Large intestine (tissue), 3 donors: ENCODE results near the gene ZC3H12D. TPM values are rescaled to one million over a fixed set of nuclear protein-coding genes. Genes with fewer than 3 reads are reported as not detected.
A peak's percentile ranks its signal among the peaks of the same experiment; 100 is the strongest.

Source experiments
- DNase-seq, 2 donors: peaks; one replicate each; pipeline versions ENCODE4 v3.0.0 to v3.0.0-alpha.2; 2013
- H3K27ac ChIP-seq: one replicate; pipeline ENCODE4 v1.5.1; 2013; ENCODE audit warnings: low read length
- H3K27me3 ChIP-seq: 2 replicates; pipeline ENCODE4 v1.6.1; 2013; ENCODE audit warnings: low read length; ENCODE audit not compliant: control insufficient read depth, insufficient read depth
- H3K36me3 ChIP-seq: 2 replicates; pipeline ENCODE4 v1.6.1; 2013; ENCODE audit warnings: low read length; ENCODE audit not compliant: control insufficient read depth, insufficient read depth
- H3K4me1 ChIP-seq: one replicate; pipeline ENCODE4 v1.6.1; 2013; ENCODE audit warnings: low read length; ENCODE audit not compliant: control insufficient read depth, insufficient read depth
- H3K4me3 ChIP-seq: one replicate; pipeline ENCODE4 v1.5.1; 2013; ENCODE audit warnings: low read length
- H3K9me3 ChIP-seq: one replicate; pipeline ENCODE4 v1.6.1; 2013; ENCODE audit warnings: mild to moderate bottlenecking, low read depth, low read length, moderate library complexity; ENCODE audit not compliant: control insufficient read depth
- WGBS: methylation state at CpG from one replicate; pipeline ENCODE4 v1.1.5; 2013; ENCODE audit warnings: low lambda C conversion rate; ENCODE audit not compliant: insufficient coverage; 5-methylcytosine and 5-hydroxymethylcytosine counted together
- polyA plus RNA-seq: library from polyadenylated mRNA; unstranded; fragments of 120-200 nt; gene quantifications from one replicate; pipeline ENCODE4 v1.2.1, GENCODE V29; 2013

The ZC3H12D gene
- polyA plus RNA-seq, 1 donor, result 3.5 TPM

- Histone ChIP-seq H3K9me3 (no peaks in the 10 kb centered on the region), H3K4me1 (peaks cover 35% of the 10 kb centered on the region), H3K27me3 (no peaks in the 10 kb centered on the region), H3K27ac (peak overlapping the region; percentile 94), H3K36me3 (no peaks in the 10 kb centered on the region), H3K4me3 (peak overlapping the region; percentile 44)
- 82% methylated on average over 4 of the region's 11 CpGs for WGBS
- no peak for DNase-seq
These were observed 762 bp downstream of the ZC3H12D start for GRCh38 chr6:149483849-149484655.

- no CpG with 5 or more reads among the region's 3 CpGs for WGBS
- Histone ChIP-seq H3K36me3 (no peaks in the 10 kb centered on the region), H3K4me3 (no peak overlapping the region), H3K4me1 (peaks cover 28% of the 10 kb centered on the region), H3K9me3 (no peaks in the 10 kb centered on the region), H3K27me3 (no peaks in the 10 kb centered on the region), H3K27ac (no peak overlapping the region)
- no peak for DNase-seq
These were observed 1.5 kb downstream of the ZC3H12D start for GRCh38 chr6:149483334-149483725.

DNA sequence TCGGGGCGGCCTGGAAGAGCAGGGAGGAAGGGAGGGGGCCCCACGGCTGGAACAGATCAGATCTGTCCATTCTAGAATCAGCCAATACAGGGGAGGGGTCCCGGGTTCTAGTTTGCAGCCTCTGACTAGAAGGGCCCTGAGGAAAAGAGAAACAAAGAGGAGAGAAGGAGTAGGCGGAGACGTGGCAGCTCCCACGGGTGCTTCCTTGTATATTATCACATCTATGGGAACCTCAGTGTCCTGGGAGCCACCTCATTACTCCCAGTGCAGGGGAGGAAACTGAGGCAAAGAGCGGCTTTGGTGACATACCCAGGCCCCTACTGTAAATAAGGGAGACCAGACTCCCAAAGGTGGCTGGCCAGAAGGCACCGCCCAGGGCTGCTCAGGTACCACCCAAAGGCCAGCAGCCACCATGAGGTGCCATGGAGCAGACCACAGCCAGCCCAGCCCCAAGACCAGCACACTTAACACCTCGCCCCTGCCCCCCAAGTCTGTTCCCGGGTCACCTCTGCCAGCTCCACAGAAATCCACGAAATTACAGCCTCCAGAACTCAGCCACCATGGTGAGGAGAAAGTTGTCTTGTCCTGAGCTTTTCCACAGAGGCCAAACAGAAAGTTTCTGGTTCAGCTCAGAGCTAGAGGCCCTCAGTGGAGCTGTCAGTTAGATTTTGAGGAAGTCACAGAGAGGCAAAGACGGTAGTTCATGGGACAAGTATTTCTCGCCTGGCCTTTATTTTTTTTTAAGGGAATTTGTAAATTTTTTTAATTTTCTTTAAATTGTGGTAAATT, 2.1 kb downstream of the ZC3H12D start:
- Histone ChIP-seq H3K4me3 (no peak overlapping the region), H3K27me3 (no peaks in the 10 kb centered on the region), H3K27ac (peak overlapping the region; percentile 38), H3K4me1 (peaks cover 27% of the 10 kb centered on the region), H3K9me3 (no peaks in the 10 kb centered on the region), H3K36me3 (no peaks in the 10 kb centered on the region)
- DNase-seq, result no peak
- 100% methylated on average over 1 of the region's 14 CpGs for WGBS

DNA sequence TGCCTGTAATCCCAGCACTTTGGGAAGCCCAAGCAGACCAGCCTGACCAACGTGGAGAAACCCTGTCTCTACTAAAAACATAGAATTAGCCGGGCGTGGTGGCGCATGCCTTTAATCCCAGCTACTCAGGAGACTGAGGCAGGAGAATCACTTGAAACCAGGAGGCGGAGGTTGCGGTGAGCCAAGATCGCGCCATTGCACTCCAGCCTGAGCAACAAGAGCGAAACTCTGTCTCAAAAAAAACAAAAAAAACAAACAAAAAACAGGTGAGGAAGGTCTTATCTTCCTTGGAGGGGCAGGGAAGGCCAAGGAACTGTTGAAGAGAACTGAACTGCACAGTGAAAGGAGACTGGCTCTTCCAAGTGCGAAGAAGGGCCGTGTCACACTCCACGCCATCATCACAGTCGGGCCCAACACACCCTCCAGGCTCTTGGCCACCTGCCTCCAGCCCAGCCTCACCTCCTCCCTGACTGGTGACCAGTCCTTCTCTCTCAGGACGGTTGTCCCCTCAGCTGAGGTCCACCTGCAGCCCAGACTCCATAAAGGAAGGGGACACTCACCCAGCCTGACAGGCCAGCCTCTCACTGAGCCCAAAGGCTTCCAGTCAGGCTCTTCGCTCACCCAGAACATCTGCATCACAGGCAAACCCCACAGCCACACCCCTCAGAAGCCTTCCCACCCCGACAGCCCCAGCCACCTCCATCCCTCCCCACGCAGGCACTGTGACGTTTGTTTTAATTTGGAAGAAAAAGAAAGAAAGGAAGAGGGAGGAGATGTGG, 4.1 kb downstream of the ZC3H12D start:
- H3K4me1 ChIP-seq, result peaks cover 27% of the 10 kb centered on the region
- H3K27me3 ChIP-seq, result no peaks in the 10 kb centered on the region
- H3K27ac ChIP-seq, result no peak overlapping the region
- WGBS, result 100% methylated on average over 2 of the region's 18 CpGs
- no peaks in the 10 kb centered on the region for H3K36me3 ChIP-seq
- H3K4me3 ChIP-seq, result no peak overlapping the region
- no peaks in the 10 kb centered on the region for H3K9me3 ChIP-seq
- DNase-seq, result no peak

GRCh38 chr6:149478631-149479314, 6.0 kb downstream of the ZC3H12D start:
- no peak overlapping the region for H3K4me3 ChIP-seq
- DNase-seq, result no peak
- peaks cover 22% of the 10 kb centered on the region for H3K4me1 ChIP-seq
- WGBS, result no CpG with 5 or more reads among the region's 5 CpGs
- H3K9me3 ChIP-seq, result no peaks in the 10 kb centered on the region
- no peak overlapping the region for H3K27ac ChIP-seq
- H3K27me3 ChIP-seq, result no peaks in the 10 kb centered on the region
- no peaks in the 10 kb centered on the region for H3K36me3 ChIP-seq

DNA sequence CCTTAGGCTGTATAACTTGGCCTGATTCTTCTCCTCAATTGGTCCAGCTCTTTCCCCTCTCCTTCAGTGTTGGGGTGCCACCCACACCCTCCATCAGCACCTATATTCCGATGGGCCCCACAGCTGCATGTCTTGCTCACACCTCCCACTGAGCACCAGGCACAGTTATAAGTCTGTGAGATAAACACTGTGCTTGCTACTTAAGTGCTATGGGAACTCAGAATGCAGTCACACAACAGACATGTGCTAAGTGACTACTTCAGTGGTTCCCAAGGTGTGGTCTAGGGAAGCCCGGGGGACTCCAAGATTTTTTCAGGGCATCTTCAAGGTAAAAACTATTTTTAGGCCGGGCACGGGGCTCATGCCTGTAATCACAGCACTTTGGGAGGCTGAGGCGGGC, 7.3 kb downstream of the ZC3H12D start:
- DNase-seq, result no peak
- no CpG with 5 or more reads among the region's 5 CpGs for WGBS
- Histone ChIP-seq H3K36me3 (no peaks in the 10 kb centered on the region), H3K27me3 (no peaks in the 10 kb centered on the region), H3K27ac (no peak overlapping the region), H3K9me3 (no peaks in the 10 kb centered on the region), H3K4me3 (no peak overlapping the region), H3K4me1 (peaks cover 25% of the 10 kb centered on the region)

DNA sequence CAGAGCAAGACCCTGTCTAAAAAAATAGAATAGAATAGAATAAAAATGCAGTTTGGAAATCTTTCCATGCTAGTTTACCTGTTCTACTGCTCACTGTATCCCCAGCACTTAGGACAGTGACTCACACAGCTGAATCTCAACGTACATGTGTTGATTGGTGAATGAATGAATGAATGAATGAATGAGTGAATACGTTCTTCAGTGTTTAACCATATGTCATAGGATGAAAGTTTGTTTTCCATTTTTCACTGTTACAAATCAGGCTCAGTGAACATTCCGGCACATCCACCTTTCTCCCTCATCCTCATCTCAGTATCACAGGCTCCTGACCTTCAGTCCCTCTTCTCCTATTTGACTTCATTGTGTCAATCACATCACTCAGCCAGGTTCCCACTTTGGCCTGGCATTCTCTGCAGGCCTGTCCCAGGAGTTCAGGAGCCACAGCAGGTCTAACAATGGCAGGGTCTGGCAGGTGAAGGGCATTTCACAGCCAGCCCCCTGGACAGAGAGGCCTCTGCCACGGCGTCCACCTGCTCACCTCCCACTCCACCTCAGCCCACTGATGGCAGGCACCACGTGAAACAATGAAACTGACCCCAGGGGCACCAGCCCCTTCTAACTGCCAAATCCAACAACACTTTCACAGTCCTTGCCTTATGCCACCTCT, 7.9 kb downstream of the ZC3H12D start:
- no CpG with 5 or more reads among the region's 6 CpGs for WGBS
- no peak overlapping the region for H3K4me3 ChIP-seq
- DNase-seq, result no peak
- no peaks in the 10 kb centered on the region for H3K36me3 ChIP-seq
- no peaks in the 10 kb centered on the region for H3K9me3 ChIP-seq
- peaks cover 21% of the 10 kb centered on the region for H3K4me1 ChIP-seq
- H3K27me3 ChIP-seq, result no peaks in the 10 kb centered on the region
- H3K27ac ChIP-seq, result no peak overlapping the region

DNA sequence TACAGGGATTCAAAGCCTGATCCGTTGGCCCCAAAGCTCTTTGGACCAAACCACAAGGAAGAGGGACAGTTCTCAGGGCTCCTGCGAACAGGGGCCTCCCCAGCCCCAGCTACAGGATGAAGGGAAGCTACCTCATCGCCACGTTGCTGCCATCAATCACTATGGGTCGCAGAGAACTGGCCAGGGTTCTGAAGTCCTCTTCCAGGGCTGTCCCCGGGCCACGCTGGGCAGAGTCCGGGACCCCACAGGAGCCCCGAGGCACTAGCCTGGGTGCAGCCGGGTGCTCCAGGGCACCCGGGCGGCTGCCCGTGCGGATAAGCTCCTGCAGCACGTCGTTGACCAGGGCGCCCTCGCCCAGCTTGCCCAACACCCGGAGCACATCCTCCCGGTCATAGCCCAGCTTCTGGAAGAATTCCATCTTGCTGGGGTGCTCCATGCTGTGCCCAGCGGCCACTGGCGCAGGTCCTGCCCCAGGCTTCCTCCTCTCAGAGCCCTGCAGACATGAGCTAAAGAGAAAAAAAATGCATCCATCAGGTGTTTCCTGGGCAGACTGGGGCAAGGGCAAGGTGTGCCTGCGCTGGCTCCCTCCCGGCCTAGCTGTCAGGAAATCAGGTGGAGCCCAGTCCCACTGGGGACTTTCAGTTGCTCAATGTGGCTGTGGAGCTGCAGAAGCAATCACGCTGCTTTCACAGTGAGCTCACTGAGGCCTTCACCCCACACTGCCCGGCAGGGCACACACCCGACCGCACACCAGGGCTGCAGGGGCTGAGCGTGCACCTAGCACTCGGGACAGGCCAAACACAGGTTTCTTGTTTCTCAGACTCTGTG, 10.5 kb downstream of the ZC3H12D start:
- Histone ChIP-seq H3K9me3 (no peaks in the 10 kb centered on the region), H3K4me3 (no peak overlapping the region), H3K4me1 (peaks cover 19% of the 10 kb centered on the region), H3K36me3 (no peaks in the 10 kb centered on the region), H3K27me3 (no peaks in the 10 kb centered on the region), H3K27ac (no peak overlapping the region)
- no peak for DNase-seq
- no CpG with 5 or more reads among the region's 30 CpGs for WGBS
